Measurements from ENCODE around the gene COL6A2.

GRCh38 chr21:46122237-46122671, 24.3 kb downstream of the COL6A2 start:
- TF ChIP-seq CTCF (IDR thresholded peaks at IDR 0.05; ENCODE audit: poor library complexity), result no peak
- no peak for TF ChIP-seq EZH2phosphoT487 (IDR thresholded peaks at IDR 0.05; ENCODE audit: low read depth, severe bottlenecking, unreplicated experiment)
